ENCODE results near the gene SCO2. TPM values are rescaled to one million over a fixed set of nuclear protein-coding genes. Genes with fewer than 3 reads are reported as not detected.
"Not testable (repeated sequence)": the region's sequence is repeated elsewhere in the genome, so short reads cannot be mapped to it uniquely, and the experiment has no call there.

SCO2 gene
- total RNA-seq, 1 donor from 2014 or later = 0.82 TPM

DNA sequence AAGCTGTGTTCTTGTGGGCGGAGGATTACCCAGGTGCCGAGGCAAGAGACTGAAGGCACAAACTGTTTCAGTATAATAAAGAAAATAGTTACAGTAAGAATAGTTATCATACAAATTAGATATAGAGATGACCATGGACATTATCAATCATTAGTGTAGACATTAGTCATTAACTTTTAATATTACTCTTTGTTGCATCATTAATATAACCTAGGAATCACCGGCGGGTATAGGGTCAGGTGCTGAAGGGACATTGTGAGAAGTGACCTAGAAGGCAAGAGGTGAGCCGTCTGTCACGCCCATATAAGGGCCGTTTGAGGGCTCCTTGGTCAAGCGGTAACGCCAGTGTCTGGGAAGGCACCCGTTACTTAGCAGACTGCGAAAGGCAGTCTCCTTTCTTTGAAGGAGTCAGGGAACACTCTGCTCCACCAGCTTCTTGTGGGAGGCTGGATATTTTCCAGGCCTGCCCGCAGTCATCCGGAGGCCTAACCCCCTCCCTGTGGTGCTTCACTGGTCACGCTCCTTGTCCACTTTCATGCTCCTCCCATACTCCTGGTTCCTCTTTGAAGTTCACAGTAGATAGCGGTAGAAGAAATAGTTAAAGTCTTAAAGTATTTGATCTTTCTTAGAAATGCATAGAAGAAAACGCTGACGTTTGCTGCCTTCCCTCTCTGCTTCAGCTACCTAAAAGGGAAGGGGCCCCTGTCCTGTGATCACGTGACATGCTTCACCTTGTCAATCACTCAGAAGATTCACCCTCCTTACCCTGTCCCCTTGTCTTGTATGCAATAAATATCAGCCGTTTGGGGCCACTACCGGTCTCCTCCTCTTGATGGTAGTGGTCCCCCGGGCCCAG lies 8.7 kb upstream of the SCO2 start:
- DNase-seq (ENCODE audit: low spot score in 2 of 2); FAIRE-seq: not testable (repeated sequence)

DNA sequence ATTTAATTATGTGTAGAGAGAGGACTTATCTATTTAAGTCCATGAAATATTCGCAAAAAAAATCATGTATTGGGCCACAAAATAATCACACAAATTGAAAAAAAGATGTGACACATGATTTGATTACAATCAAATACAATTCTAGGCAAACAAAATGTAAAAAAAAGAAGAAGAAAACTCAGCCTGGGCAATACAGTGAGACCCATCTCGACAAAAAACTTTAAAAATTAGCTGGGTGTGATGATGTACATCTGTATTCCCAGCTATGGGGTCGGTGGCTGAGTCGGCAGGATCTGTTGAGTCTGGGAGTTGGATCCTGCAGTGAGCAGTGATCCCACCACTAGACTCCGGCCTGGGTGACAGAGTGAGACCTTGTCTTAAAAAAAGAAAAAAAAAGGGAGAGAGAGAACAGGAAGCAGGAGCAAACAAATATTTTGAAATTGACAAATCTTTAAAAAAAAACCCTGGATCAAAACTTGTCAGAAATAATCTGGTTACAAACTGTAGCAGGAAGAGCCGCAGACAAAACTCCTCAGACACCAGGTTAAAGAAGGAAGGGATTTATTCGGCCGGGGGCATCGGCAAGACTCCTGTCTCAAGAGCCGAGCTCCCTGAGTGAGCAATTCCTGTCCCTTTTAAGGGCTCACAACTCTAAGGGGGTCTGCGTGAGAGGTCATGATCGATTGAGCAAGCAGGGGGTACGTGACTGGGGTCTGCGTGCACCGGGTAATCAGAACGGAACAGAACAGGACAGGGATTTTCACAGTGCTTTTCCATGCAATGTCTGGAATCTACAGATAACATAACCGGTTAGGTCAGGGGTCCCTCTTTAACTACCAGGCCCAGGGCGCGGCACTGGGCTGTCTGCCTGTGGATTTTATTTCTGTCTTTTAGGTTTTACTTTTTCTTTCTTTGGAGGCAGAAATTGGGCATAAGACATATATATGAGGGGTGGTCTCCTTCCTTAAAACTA lies 7.7 kb upstream of the SCO2 start:
- DNase-seq (ENCODE audit: low spot score in 2 of 2) = no peak
- no peak for FAIRE-seq

DNA sequence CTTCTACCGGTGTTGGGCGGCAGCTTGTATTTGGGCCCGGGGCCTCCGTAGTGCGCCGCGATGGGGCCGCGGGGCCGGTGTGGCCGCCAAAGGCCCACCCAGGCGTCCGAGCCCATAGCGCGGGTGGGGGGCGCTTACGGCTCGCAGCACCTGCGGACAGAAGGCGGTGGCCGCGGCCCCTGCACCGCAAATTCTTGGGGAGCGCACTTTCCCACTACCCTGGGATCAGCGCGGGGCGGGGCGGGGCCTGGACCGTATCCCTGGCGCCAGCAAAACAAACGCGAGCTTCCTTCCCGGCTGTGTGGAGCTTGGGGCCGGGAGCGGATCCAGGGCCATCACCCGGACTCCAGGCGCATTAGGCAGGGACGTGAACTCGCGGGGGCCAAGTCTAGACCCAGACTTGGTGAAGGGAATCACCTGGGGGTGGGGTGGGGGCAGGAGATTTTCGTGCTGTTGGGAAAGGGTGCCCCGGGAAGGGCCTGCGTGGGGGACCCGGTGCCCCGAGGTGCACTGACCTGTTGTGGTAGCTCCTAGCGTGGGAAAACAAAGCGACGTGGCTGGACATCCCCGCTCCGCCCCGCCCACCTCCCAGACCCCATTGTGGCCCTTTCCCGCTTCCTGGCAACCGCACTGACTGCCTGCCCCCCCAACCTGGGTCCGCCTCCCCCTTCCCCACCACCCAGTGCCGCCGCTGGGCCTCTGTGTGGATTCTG lies 6.7 kb upstream of the SCO2 start:
- FAIRE-seq (no peak), DNase-seq (ENCODE audit: low spot score in 2 of 2) (peak in 1 of 2 donors; percentile 49)

DNA sequence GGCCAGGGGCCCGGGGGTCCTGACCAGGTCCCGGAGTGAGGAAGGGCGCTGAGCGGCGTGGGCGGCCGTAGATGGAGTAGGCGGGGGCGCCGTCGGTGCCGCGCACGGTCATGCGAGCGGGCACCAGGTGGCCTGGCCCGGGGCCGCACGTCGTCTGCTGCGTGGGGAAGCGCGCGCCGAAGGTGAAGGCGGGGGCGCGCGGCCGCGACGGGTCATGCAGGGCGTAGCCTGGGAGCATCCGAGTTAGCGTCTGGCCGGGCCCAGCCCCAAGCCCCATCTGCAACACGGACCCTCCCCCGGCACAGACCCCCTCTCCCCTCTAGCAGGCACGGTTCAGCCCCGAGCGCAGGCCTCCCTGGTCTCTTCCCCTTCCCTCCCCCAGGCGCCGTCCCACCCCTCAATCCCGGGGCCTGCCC lies 6.2 kb upstream of the SCO2 start:
- no peak for DNase-seq (ENCODE audit: low spot score in 2 of 2)
- FAIRE-seq = no peak

DNA sequence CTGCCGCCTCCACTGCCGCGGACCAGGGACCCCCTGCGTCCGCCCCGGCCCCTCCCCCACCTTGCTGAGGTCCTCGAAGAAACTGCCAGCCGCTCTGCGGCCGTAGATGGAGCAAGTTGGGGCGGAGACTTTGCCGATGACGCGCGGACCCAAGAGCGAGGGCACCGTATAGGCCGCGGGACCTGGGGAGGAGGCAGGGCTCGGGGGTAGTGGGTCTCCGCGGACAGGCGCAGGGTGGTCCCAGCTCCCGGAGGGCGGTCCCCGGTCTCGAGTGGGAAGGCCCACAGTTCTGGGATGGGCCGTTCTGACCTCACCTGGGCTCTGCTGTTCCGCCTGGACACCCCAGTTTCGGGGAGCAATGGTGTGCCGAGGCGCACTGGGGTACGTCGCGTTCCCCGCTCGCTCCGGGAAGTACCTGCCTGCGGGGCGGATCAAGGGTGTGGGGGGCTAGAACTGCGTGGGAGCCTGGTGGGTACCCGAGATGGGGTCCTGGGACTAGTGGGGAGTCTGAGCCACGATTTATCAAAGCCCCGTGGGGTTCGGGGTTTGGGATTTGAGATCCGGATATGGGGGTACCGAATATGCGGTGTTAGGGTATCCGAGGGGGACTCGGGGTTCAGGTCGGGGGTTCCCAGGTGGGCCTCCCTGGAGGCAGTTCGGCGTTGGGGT lies 5.6 kb upstream of the SCO2 start:
- DNase-seq (ENCODE audit: low spot score in 2 of 2) (peak in 1 of 2 donors; percentile 55), FAIRE-seq (no peak)

DNA sequence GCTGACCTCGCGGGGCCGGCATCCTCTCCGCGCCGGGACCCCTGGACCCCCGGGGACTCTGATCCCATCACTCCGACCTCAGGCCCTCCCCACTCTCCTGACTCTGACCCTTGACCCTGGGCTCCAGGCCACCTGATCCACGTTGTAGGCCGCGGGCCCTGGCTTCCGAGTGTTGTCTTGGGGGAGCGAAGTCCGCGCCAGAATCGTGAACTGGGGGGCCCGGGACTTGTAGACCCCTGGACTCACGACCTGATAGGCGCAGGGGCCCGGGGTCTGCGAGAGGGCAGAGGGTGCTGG lies 5.1 kb upstream of the SCO2 start:
- no peak for DNase-seq (ENCODE audit: low spot score in 2 of 2)
- no peak for FAIRE-seq

DNA sequence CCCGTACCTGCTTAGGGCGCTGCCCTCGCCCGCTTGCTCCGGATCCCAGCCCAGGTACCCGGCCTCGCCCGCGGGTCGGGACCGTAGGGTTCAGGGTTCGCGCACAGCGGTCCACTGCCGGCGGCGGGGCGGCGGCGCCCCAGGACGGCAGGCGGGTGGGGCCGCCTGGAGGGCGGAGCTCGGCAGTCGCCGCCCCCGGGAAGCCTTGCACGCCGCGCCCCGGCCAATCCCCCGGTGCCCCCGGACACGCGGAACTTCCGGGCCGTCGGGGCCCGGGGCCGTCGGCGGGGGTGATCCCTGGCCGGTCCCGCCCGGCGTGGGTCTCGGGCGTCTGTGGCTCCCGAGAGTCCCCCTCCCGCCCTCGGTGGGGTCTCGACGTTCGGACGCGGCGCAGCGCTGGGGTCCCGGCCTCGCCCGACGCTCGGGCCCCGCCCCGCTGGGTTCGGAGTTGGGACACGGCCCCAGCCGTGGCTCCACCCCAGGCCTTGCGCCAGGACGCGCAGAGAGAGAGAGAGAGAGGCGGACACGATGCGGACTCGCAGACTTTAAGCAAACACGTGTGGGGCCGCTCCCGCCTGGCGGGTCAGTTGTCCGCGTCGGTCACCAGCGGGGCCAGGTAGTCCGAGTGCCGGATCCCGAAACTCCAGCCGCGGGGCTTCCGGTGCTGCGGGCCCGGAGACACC lies 4.6 kb upstream of the SCO2 start, which contains the start of gene TYMP:
Gene TYMP (minus strand): TSS at position 116 of the 683 bp plus-strand sequence. CDS start 303 bp downstream, outside the sequence.
- DNase-seq (ENCODE audit: low spot score in 2 of 2) (peak in 1 of 2 donors; percentile 62), FAIRE-seq (no peak)

DNA sequence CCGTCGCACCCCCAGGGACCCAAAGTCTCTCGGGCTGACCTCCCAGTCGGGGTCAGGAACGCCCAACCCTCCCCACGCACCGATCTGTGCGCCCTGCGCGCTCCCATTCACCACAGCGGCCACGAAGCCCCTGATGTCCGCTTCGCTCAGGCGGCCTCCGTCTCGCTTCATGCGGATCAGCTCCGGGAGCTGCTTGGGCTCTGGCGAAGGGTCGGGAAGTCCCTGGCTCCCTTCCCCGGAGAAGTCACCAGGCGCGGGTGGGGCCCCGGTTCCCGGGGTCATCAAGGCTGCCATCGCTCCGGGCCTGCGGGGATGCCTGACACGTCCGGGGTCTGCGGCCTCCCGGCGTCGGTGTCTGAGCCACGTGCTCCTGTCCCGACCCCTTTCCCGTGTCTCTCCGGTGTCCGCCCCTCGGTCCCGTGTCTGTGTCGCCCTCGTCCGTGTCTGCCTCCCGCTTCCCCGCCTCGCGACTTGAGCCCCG lies 4.1 kb upstream of the SCO2 start:
- FAIRE-seq = no peak
- peak in 1 of 2 donors; percentile 45 for DNase-seq (ENCODE audit: low spot score in 2 of 2)

DNA sequence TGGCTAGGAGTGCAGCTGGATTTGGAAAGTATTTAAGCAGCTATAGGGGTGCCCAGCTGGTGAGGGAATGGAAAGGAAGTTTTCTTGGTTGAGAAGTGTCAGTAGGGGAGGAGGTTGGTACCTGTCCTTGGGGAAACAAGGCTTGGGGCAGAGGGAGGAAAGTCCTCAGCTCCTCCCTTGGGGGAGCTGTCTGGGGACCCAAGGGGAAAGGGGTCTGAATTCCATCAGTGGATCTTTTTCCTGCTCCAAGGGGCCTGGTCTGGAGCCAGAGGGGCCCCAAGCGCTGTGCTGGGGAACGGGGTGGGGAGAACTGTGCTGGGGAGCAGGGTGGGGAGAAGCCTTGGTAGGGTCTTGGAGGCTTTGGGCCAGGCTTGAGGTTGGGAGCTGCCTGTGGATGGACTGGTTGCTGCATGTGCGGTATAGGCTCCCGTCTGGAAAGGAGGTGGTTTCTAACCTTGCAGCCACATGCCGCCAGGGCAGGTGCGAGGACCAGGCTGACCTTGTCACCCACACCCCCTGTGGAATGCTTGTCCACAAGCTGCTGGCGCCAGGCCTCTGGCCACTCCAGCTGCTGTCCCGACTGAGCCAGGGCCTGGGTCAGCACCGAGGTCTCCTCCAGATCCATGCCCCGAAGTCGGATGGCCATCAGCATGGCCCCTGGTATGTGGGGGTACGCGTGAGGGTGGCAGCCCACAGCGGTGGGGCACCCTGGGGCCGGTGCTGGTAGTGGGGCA lies 3.5 kb upstream of the SCO2 start:
- FAIRE-seq (no peak), DNase-seq (ENCODE audit: low spot score in 2 of 2) (no peak)

DNA sequence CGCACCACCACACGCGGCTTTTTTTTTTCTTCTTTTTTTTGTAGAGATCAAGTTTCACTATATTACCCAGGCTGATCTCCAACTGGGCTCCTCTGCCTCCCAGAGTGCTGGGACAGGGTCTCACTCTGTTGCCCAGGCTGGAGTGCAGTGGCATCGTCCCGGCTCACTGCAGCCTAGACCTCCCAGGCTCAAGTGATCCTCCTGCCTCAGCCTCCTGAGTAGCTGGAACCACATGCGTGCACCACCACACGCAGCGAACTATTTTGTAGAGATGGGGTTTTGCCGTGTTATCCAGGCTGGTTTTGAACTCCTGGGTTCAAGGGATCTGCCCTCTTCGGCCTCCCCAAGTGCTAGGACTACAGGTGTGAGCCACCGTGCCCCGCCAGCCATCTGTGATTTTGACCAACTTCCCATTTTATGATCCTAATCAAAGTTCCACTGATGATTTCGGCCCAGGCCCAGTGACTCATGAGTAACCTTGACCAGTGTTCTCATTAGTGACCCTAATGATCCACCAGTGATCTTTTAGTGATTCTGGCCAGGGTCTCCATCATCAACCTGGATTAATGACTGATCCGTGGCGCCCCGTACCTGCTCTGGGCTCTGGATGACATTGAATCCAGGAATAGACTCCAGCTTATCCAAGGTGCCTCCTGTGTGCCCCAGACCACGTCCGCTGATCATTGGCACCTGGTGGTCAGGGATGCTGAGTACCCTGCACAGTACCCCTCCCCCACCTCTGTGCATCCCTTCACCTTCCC lies 2.7 kb upstream of the SCO2 start:
- DNase-seq (ENCODE audit: low spot score in 2 of 2) (no peak), FAIRE-seq (no peak)

DNA sequence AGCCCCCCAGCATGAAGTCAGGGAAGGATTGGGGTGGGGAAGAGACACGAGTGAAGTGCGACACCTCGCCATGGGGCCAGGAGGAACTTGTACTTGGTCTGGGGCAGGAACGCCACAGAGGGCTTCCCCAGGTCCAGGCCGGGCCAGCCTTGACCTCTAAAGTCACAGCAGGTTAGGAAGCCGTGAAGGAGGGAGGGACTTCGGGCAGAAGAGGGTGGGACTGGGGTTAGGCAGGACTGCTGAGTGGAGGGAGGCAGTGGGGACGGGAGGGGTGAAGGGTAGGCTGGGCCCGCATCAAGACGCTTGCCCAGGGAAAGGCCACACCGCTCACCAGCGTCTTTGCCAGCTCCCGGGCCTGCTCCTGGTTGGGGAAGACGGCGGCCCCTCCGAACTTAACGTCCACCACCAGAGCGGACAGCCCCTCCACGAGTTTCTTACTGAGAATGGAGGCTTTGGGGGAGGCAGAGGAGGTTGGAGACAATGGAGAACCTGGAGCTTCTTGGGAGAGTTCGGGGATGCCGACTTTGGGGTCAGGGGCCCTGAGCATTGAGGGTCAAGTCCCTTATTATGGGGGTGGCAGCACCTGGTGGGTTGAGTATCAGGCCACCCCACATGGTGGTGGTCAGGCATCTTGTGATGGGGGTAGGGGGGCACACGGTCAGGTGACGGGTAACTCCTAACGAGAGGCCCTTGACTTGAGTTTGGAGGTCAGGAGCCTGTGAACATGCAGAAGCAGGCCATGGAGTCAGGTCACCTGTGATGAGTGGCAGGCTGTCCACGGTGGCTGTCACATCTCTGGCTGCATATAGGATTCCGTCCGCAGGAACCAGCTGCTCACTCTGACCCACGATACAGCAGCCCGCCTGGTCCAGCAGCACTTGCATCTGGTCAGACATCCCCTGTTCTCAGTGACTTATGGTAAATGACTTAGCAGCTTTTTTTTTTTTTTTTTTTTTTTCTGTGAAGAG lies 1.7 kb upstream of the SCO2 start:
- FAIRE-seq = no peak

DNA sequence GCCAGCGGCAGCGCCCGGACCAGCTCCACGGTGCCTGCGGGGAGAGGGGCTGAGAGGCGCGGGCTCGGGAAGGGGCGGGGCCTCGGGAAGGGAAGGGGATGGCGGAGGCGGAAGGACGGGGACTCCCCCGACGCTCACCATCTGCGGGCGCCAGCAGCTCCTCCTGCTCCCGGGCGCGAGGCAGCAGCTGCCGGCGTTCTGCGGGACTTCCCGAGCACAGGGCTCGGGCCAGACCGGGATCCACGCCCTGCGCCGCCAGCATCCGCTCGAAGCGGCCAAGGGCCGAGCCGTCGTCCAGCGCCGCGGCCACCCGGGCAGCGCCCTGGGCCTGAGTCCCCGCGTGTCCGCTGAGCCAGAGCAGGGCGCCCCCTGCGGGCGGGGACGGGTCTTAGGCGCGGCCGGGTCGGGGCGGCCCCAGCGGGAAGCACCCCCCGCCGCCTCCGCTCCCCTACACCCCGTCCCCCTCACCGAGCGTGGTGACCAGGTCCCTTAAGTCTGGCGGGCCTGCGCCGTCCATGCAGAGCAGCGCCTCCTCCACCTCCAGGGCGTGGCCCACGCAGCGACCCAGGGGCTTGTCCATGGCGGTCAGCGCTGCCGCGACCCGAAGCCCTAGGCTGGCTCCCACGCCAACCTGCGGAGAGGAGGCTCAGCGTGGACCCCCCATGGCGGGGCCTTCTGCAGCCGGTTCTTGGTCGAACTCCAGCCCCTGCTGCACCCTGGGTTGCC lies 873 bp upstream of the SCO2 start:
- FAIRE-seq = no peak

More for the DNA sequence above, 1.7 kb upstream of the SCO2 start:
- DNase-seq (ENCODE audit: low spot score in 2 of 2) = peak in 1 of 2 donors; percentile 47

DNA sequence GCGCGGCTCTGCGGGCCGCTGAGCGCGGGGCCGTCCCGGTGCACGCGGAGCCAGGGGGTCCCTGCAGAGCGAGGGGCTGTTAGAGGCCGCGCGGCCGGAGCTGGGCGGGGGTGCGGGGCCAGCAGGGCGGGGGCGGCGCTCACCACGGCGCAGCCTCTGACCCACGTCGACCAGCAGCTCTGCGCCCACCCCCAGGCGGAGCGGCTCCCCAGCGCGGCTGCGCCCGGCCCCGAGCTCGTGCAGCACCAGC lies 385 bp upstream of the SCO2 start:
- no peak for FAIRE-seq
- DNase-seq (ENCODE audit: low spot score in 2 of 2) = peak in 1 of 2 donors; percentile 86

More for the DNA sequence above, 873 bp upstream of the SCO2 start:
- peak; percentile 79 to 83 for DNase-seq (ENCODE audit: low spot score in 2 of 2)

DNA sequence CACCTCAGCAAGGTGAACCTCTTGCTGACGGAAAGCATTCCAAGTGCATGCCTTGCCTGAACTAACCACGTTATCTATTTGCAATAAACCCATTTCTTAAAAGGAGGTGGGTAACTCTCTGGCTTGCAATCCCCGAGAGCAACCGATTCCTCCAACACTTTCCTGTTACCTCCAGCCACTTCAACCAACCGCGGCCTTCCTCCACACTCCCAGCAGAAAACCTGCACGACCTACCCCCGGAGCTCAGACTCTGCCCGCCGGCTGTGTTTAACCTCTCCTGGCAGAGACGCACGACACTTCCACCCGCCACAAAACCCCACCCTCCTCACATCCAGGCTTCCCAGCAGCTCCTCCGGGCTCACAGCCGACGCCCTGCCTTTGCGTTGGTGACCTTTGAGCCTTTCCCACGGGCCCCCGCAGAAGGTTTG lies 708 bp downstream of the SCO2 start:
- DNase-seq (ENCODE audit: low spot score in 2 of 2) (no peak), FAIRE-seq (no peak)

DNA sequence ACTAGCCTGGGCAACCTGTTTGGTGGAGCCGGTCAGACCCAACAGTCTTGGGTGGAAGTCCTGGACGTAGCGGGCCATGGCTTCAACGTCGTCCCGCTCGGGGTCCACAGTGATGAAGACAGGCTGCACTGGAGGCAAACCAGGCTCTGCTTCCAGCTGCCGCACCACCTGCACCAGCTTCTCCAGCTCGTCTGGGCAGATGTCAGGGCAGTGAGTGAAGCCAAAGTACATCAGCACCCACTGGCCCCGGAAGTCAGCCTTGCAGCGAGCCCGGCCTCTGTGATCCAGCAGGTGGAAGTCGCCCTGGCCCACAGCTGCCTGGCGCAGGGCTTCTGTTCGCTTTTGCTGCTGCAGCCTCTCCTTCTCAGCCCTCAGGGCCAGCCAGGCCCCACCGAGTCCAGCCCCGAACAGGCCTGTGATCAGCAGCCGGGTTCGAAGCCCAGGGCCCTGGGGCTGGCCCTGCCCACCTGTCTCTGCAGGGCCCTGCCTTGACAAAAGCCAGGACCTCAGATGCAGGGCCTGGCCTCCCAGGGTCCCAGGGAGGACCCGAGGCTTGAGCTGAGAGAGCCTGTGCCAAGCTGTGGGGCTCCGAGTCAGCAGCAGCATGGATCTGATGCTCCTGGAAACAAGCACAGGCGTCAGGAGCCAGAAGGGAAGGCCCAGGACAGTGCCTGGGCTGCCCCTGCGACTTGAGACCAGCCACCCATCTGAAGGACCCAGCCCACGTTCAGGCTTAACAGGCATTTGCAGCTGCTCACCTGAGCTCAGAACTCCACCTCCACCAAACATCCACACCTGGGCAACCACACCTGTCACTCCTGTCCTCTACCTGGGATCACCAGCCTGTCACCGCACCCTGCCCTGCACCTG lies 1.4 kb downstream of the SCO2 start:
- FAIRE-seq (no peak), DNase-seq (ENCODE audit: low spot score in 2 of 2) (no peak)

Data from frontal cortex (tissue), 4 donors.